IPS-20b (cell line): ENCODE results near the gene GTF3C4.

Experiments used
- H3K27ac ChIP-seq: one replicate; pipeline ENCODE4 v1.5.1; 2013; ENCODE audit warnings: low read length
- H3K27me3 ChIP-seq: 2 replicates; pipeline ENCODE4 v1.6.1; 2013; ENCODE audit warnings: mild to moderate bottlenecking, low read length, inconsistent platforms; ENCODE audit not compliant: insufficient read depth
- H3K36me3 ChIP-seq: 2 replicates; pipeline ENCODE4 v1.6.1; 2013; ENCODE audit warnings: low read depth, mild to moderate bottlenecking, inconsistent platforms, low read length, moderate library complexity; ENCODE audit not compliant: insufficient read depth
- H3K4me1 ChIP-seq: 2 replicates; pipeline ENCODE4 v1.6.1; 2013; ENCODE audit warnings: mild to moderate bottlenecking, control low read depth, inconsistent platforms, low read length, moderate library complexity; ENCODE audit not compliant: insufficient read depth
- H3K4me3 ChIP-seq: 2 replicates; pipeline ENCODE4 v1.5.1; 2013; ENCODE audit warnings: mild to moderate bottlenecking, low read length, inconsistent platforms
- H3K9ac ChIP-seq: 2 replicates; pipeline ENCODE4 v1.6.1; 2013; ENCODE audit warnings: low read depth, mild to moderate bottlenecking, inconsistent platforms, low read length, moderate library complexity
- H3K9me3 ChIP-seq: 2 replicates; pipeline ENCODE4 v1.6.1; 2013; ENCODE audit warnings: mild to moderate bottlenecking, low read depth, low read length, inconsistent platforms; ENCODE audit not compliant: insufficient read depth

The GTF3C4 gene

DNA sequence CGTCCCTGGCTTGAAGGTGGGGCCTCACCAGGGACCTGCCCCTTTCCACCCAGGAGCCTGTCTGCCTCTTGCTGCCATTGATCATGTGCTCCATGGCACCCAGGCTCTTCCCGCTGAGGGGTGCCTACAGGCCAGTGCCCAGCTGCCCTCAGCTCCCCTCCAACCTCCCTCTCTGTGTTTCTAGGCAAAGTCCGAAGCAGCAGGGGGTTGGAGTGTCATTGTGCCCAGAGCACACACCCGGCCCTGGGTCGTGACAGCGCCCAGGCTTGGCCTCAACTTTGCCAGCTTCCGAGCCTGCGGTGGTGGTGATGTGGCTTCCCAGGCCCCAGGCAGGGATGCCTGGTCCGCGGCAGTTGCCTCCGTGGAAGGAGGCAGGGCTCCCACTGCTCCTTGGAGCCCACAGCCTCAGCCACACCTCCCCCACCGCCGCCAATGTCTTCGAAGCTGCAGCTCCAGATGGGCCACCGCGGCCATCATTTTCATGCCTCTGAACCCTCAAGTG lies 52.4 kb downstream of the GTF3C4 start:
- Histone ChIP-seq H3K36me3 (no peaks in the 10 kb centered on the region), H3K4me3 (no peak overlapping the region), H3K27ac (no peak overlapping the region), H3K9ac (no peak overlapping the region), H3K9me3 (no peaks in the 10 kb centered on the region), H3K27me3 (no peaks in the 10 kb centered on the region), H3K4me1 (no peaks in the 10 kb centered on the region)

DNA sequence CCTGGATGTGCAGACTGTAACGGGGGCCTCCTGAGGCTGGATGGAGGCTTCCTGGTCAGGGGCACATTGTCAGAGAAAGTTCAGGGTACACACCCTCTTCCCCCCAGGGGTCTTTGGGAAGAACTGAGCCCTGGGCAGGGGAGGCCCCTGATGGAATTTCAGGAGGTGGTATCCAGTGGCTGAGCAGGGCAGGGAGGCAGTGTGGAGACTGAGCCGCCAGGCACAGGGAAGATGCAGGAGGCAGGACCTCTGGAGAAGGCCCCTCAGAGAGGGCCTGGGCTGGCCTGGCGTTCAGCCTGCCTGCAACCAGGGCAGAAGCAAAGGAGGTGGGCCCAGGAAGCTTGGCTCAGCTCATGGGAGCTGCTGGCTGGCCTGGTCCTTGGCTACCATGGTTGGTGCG lies 53.5 kb downstream of the GTF3C4 start:
- no peaks in the 10 kb centered on the region for H3K4me1 ChIP-seq
- no peaks in the 10 kb centered on the region for H3K27me3 ChIP-seq
- no peak overlapping the region for H3K4me3 ChIP-seq

DNA sequence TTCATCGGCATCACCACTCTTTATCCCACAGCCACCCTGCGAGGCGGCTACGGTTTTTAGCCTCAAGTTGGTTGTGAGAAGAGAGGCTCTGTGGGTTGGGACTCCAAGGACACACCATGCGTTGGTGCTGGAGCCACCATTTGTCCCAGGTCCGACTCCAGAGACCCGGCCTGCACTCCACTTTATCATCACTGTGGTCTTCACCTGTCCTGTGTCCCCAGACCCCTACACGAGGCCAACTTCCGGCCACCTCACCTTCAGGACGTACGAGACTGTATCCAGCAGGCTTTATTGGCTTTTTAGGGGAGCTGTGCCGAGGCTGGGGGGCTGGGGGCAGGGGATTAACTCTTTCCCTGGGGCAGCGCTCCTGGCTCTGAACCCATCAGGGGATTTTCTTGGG lies 55.0 kb downstream of the GTF3C4 start:
- Histone ChIP-seq H3K27ac (no peak overlapping the region), H3K9ac (no peak overlapping the region), H3K27me3 (no peaks in the 10 kb centered on the region), H3K9me3 (no peaks in the 10 kb centered on the region), H3K36me3 (no peaks in the 10 kb centered on the region), H3K4me1 (no peaks in the 10 kb centered on the region), H3K4me3 (no peak overlapping the region)

More for the DNA sequence above, 53.5 kb downstream of the GTF3C4 start:
- Histone ChIP-seq H3K27ac (no peak overlapping the region), H3K9ac (no peak overlapping the region), H3K9me3 (no peaks in the 10 kb centered on the region), H3K36me3 (no peaks in the 10 kb centered on the region)

DNA sequence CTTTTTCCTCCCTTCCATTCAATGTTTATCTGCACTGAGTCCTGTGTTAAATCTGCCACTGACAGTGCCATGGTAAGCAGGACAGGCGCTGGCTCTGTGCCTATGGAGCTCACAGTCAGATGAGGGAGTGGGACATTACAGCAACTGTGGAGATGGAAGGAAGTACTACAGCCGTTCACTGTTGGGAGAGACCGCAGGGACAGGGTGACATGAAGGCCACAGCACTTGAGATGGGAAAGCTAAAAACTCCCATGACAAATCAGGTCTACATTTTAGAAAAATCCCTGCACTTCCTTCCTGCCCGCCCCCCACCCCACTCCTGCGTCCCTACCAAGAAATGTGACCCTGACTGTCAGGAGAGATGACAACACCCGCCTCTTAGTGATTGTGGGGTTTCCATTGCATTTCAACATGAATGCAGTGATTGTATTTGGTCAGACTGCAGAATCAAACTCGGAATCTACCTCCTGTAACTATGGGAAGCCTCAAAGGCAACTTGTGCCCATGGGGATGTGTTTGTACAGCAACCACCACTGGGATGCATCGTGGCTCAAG lies 56.4 kb downstream of the GTF3C4 start:
- H3K27ac ChIP-seq: no peak overlapping the region
- no peaks in the 10 kb centered on the region for H3K9me3 ChIP-seq
- no peak overlapping the region for H3K4me3 ChIP-seq
- no peak overlapping the region for H3K9ac ChIP-seq
- H3K4me1 ChIP-seq: no peaks in the 10 kb centered on the region
- H3K27me3 ChIP-seq: no peaks in the 10 kb centered on the region
- no peaks in the 10 kb centered on the region for H3K36me3 ChIP-seq

DNA sequence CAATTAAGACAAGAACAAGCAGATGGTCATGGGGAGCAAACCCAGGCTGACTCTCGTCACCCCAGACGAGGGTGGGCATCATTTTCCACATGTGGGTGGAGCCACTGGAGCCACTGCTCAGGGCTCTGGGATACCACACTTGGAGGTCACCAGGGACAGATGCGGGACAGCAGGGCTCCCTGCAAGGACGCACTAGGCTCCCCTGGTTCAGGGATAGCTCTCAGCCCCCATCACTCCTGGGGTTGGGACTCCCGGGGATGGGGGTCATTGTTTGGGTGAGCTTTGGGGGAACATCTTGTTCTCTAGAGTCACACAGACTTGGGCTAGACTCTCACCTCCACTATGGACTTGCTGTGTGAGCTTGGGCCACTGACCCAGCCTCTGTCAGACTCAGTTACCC lies 57.8 kb downstream of the GTF3C4 start:
- Histone ChIP-seq H3K9ac (no peak overlapping the region), H3K27me3 (no peaks in the 10 kb centered on the region)

DNA sequence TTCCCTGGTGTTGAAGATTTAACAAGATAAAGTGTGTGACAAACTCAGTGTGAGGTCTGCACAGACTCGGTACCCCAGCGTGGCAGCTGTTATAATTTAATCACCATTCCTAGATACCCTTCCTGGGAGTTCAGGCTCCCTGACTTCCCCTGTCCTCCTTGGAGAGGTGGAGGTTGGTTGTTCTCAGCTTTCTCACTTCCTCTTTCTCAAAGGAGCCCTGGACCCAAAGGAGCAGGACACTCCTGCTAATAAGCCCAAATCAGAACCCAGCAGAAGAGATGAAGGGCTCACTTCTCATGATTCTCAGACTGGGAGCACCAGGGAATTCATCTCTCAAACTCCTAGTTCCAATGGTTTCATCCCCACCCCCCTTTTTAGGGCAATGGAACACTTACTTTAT lies 58.2 kb downstream of the GTF3C4 start:
- Histone ChIP-seq H3K4me3 (no peak overlapping the region), H3K27me3 (no peaks in the 10 kb centered on the region), H3K9me3 (no peaks in the 10 kb centered on the region), H3K36me3 (no peaks in the 10 kb centered on the region), H3K27ac (no peak overlapping the region), H3K4me1 (no peaks in the 10 kb centered on the region), H3K9ac (no peak overlapping the region)

More for the DNA sequence above, 57.8 kb downstream of the GTF3C4 start:
- Histone ChIP-seq H3K9me3 (no peaks in the 10 kb centered on the region), H3K27ac (no peak overlapping the region), H3K4me3 (no peak overlapping the region), H3K36me3 (no peaks in the 10 kb centered on the region), H3K4me1 (no peaks in the 10 kb centered on the region)

DNA sequence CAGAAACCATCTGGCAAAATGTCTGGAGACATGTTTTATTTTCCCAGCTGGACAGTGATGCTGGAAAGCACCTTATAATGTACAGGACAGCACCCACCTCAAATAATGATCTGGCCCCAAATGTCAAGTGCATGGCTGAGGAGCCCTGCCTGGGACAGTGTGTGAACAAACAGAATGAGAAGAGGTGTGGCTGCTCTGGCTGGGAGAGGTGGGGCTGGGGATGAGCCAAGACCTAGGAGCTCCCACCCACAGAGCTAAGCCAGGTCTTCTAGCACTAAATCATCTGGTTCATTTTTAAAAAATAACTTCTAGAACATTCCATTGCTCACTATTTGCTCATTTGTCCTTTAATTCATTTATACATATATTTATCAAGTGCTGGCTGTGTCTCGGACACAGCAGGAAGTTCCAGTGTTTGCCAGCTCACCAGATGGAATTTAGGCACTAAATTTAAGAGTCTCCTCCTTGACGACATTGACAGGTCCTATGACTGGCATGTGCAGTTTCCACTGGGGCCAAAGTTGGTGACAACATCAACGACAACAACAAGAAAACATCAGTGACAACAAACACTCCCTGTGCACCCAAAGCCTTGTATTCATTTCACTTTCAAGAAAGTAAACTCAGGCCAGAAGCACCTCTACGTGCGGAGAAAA lies 59.1 kb downstream of the GTF3C4 start:
- Histone ChIP-seq H3K27me3 (no peaks in the 10 kb centered on the region), H3K36me3 (no peaks in the 10 kb centered on the region), H3K27ac (no peak overlapping the region), H3K4me1 (no peaks in the 10 kb centered on the region), H3K9me3 (no peaks in the 10 kb centered on the region), H3K4me3 (no peak overlapping the region), H3K9ac (no peak overlapping the region)

DNA sequence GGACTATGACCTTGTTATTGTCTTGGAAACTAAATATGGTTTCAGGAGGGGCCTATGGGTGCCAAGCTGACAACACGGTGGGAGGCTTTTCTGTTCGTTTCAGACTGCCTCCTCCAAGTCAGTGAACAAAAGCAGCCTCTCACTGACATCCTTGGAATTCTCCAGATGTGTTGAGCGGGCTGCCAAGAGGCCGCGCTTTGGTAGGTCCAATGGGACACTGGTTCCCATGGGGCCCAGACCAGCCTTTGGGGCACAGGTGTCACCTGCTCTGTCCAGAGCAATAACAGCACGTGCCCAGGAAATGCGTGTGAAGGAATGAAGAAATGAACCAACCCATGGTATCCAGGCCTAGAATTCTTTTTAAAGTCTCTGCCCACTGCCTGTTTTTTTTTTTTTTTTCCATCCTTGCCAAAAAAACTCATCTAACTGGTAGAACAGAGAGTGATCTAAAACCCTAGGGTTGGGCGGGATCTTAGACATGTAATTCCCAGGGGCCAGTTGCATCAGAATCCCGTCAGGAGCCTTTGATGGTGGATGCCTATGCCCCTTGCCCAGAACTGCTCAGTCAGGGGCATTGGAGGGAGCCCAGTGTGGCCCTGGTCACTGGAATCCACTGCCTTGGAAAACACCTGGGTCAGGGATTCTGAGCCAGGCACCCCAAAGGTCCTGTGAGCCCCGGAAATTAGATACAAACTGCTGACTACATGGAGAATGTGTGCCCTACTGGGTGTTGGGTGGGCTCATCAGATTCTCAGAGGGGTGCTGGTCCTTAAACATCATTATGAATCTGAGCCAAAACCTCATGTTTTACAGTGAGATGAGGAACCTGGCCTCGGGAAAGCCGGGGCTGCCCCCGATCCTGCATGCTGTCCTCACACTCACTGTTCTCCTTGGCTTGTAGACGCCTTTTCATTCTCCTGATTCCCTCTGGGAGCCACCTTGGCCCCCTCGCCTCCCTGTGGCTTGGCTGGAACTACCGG lies 60.1 kb downstream of the GTF3C4 start:
- Histone ChIP-seq H3K9ac (no peak overlapping the region), H3K4me3 (no peak overlapping the region), H3K36me3 (no peaks in the 10 kb centered on the region), H3K9me3 (no peaks in the 10 kb centered on the region), H3K4me1 (no peaks in the 10 kb centered on the region), H3K27me3 (no peaks in the 10 kb centered on the region), H3K27ac (no peak overlapping the region)

DNA sequence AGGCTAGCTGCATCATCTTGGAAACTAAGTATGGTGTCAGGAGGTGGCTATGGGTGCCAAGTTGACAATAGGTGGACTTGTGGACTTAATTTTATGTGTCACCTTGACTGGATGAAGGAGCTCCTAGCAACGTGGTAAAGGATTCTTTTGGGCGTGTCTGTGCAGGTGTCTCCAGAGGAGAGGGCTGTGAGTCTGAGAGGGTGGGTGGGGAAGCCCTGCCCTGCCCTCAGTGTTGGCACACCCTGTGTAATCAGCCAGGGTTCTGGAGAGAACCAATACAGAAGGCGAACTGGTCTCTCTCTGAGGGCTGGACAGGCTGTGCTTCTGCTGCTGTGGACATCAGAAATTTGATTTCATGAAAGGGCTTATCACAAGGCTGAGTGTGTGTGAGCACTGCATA lies 61.0 kb downstream of the GTF3C4 start:
- no peaks in the 10 kb centered on the region for H3K27me3 ChIP-seq
- no peak overlapping the region for H3K4me3 ChIP-seq
- H3K36me3 ChIP-seq: no peaks in the 10 kb centered on the region
- no peaks in the 10 kb centered on the region for H3K9me3 ChIP-seq
- H3K9ac ChIP-seq: no peak overlapping the region
- H3K27ac ChIP-seq: no peak overlapping the region
- H3K4me1 ChIP-seq: no peaks in the 10 kb centered on the region

DNA sequence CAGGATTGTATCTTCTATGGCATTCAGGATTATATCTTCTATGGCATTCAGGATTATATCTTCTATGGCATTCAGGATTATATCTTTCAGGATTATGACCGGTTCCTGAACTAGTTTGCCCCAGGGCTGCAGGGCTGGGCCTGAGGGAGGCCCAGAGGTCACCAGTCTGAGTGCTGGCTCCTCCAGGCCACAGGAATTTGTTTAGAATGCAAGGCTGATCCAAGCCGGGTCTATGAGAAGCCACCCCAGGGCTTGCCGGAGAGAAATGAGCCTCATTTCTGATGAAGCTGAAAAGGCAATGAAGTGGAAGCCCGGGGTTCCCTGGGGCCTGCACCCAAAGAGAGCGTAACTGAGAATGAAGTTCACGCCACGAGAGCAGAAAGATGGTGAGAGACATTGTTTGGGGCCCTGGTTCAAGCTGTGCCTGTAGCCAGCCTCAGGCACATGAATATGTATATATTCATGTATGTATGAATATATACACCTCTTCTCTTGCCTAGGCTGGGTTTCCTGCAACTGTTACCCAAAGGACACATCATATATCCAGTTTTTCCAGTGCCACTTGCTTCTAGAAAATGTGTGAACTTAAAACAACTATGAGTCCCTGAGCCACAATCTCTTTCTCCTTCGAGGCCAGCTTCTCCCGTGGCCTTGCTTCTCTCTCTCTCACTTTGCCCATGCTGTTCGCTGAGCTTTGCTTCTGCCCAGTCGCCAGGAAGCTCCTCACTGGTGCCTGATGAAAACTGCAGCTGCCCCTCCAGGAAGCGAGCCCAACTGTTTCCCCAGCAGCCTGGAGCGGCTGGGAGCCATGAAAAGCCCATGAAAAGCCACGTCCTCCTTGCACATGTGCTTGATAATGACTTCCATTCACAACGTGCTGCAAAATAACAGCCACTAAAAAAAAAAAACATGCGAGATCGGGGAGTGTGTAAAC lies 62.3 kb downstream of the GTF3C4 start:
- Histone ChIP-seq H3K9ac (no peak overlapping the region), H3K36me3 (no peaks in the 10 kb centered on the region), H3K27ac (no peak overlapping the region), H3K27me3 (no peaks in the 10 kb centered on the region), H3K4me3 (no peak overlapping the region), H3K4me1 (no peaks in the 10 kb centered on the region), H3K9me3 (no peaks in the 10 kb centered on the region)

DNA sequence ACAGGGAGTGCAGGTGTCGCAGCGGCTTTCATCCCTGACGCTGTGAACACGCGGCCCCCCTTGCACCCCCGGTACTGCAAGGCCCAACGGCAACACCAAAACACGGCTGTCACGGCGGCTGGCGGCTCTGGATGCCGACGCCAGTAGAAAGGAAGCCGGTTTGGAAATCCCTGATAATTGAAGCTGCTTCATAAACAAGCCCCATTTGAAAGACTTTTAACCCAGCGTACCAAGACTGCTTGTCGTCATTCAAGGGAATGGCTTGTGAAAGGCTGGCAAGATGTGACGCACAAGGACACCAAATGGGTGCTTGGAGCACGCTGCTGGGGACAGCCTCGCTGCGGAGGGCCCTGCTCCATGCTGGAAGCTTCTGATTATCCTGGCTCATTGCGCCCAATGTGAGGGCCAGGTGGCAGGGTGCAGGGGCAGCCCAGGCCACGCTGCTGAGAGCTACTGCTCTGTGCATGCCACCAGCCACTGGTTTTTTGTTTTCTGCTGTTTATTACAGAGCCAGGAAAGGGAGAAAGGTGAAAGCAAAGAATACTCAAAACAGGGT lies 63.1 kb downstream of the GTF3C4 start:
- H3K27me3 ChIP-seq: no peaks in the 10 kb centered on the region
- H3K9me3 ChIP-seq: no peaks in the 10 kb centered on the region
- no peak overlapping the region for H3K4me3 ChIP-seq
- H3K36me3 ChIP-seq: no peaks in the 10 kb centered on the region
- H3K4me1 ChIP-seq: no peaks in the 10 kb centered on the region
- H3K27ac ChIP-seq: no peak overlapping the region
- H3K9ac ChIP-seq: no peak overlapping the region
